Liver (tissue), 9 donors: ENCODE data around the gene HORMAD2. TPM values are rescaled to one million over a fixed set of nuclear protein-coding genes. Genes with fewer than 3 reads are reported as not detected.

Experiments used
- DNase-seq: peaks from one replicate; pipeline ENCODE4 v3.0.0-alpha.2; 2017; ENCODE audit warnings: low spot score
- H3K27ac ChIP-seq, 2 donors: one replicate each; pipeline ENCODE4 v1.7.0; 2013; ENCODE audit warnings: inconsistent platforms in 2 of 2, low read length in 2 of 2, control low read depth in 1 of 2, low read depth in 1 of 2, mild to moderate bottlenecking in 1 of 2
- H3K27me3 ChIP-seq, 4 donors: one replicate each; pipeline versions ENCODE4 v1.6.1 to v1.7.0; 2013; ENCODE audit warnings: low read length in 3 of 4, inconsistent platforms in 1 of 4, mild to moderate bottlenecking in 1 of 4, moderate library complexity in 1 of 4; ENCODE audit not compliant: control insufficient read depth in 4 of 4, insufficient read depth in 4 of 4
- H3K36me3 ChIP-seq, 4 donors: one replicate each; pipeline versions ENCODE4 v1.6.1 to v1.7.0; 2013; ENCODE audit warnings: low read length in 3 of 4, mild to moderate bottlenecking in 3 of 4, low read depth in 1 of 4, moderate library complexity in 1 of 4; ENCODE audit not compliant: control insufficient read depth in 4 of 4, insufficient read depth in 3 of 4
- H3K4me1 ChIP-seq, 4 donors: one replicate each; pipeline versions ENCODE4 v1.6.1 to v1.7.0; 2013; ENCODE audit warnings: low read length in 3 of 4, mild to moderate bottlenecking in 3 of 4, moderate library complexity in 1 of 4; ENCODE audit not compliant: control insufficient read depth in 4 of 4, insufficient read depth in 4 of 4
- H3K4me3 ChIP-seq, 3 donors: one replicate each; pipeline versions ENCODE4 v1.6.1 to v1.7.0; 2013; ENCODE audit warnings: low read length in 3 of 3, control low read depth in 1 of 3, low read depth in 1 of 3, mild to moderate bottlenecking in 1 of 3
- H3K9ac ChIP-seq, 2 donors: one replicate each; pipeline ENCODE4 v1.7.0; 2013; ENCODE audit warnings: low read length in 2 of 2, mild to moderate bottlenecking in 2 of 2, moderate library complexity in 2 of 2, control low read depth in 1 of 2, low read depth in 1 of 2
- H3K9me3 ChIP-seq, 4 donors: one replicate each; pipeline versions ENCODE4 v1.6.1 to v1.7.0; 2013; ENCODE audit warnings: low read length in 3 of 4; ENCODE audit not compliant: control insufficient read depth in 4 of 4
- ATF3 ChIP-seq: IDR thresholded peaks from 2 replicates; pipeline ENCODE4 v1.6.1; 2016; ENCODE audit warnings: antibody characterized with exemption
- CTCF ChIP-seq: fragments of 150-350 bp; IDR thresholded peaks from 2 replicates; pipeline ENCODE4 v1.5.1; 2017; ENCODE audit warnings: improper control_type of control experiment, low read depth, low read length; ENCODE audit not compliant: missing input control
- EGR1 ChIP-seq, 2 donors: IDR thresholded peaks; 2 replicates each; pipeline ENCODE4 v1.6.1; 2016 to 2018; ENCODE audit warnings: antibody characterized with exemption in 2 of 2, low read depth in 2 of 2
- FOXA1 ChIP-seq: IDR thresholded peaks from 2 replicates; pipeline ENCODE4 v1.6.1; 2016; ENCODE audit warnings: antibody characterized with exemption
- GABPA ChIP-seq, 2 donors: IDR thresholded peaks in 1 of 2; conservative IDR thresholded peaks in 1 of 2; 2 replicates each; pipeline ENCODE4 v1.6.1; 2016; ENCODE audit warnings: antibody characterized with exemption in 2 of 2, mild to moderate bottlenecking in 1 of 2, moderate library complexity in 1 of 2
- HNF4A ChIP-seq, 2 donors: conservative IDR thresholded peaks; 2 replicates each; pipeline ENCODE4 v1.6.1; 2016; ENCODE audit warnings: antibody characterized with exemption in 2 of 2, mild to moderate bottlenecking in 2 of 2
- HNF4G ChIP-seq: IDR thresholded peaks from 2 replicates; pipeline ENCODE4 v1.6.1; 2016; ENCODE audit warnings: antibody characterized with exemption
- JUND ChIP-seq, 2 donors: IDR thresholded peaks; 2 replicates each; pipeline ENCODE4 v1.6.1; 2016; ENCODE audit warnings: antibody characterized with exemption in 2 of 2
- NR2F2 ChIP-seq: IDR thresholded peaks from 2 replicates; pipeline ENCODE4 v1.6.1; 2016; ENCODE audit warnings: antibody characterized with exemption
- RAD21 ChIP-seq, 2 donors: IDR thresholded peaks; 2 replicates each; pipeline ENCODE4 v1.6.1; 2016; ENCODE audit warnings: antibody characterized with exemption in 2 of 2, mild to moderate bottlenecking in 2 of 2
- RXRA ChIP-seq, 2 donors: IDR thresholded peaks; 2 replicates each; pipeline ENCODE4 v1.6.1; 2017 to 2018; ENCODE audit warnings: antibody characterized with exemption in 2 of 2, mild to moderate bottlenecking in 1 of 2
- SP1 ChIP-seq: IDR thresholded peaks from 2 replicates; pipeline ENCODE4 v1.6.1; 2018; ENCODE audit warnings: antibody characterized with exemption, mild to moderate bottlenecking
- TAF1 ChIP-seq: conservative IDR thresholded peaks from 2 replicates; pipeline ENCODE4 v1.6.1; 2016; ENCODE audit warnings: antibody characterized with exemption, mild to moderate bottlenecking
- YY1 ChIP-seq: IDR thresholded peaks from 2 replicates; pipeline ENCODE4 v1.6.1; 2016; ENCODE audit warnings: antibody characterized with exemption, mild to moderate bottlenecking
- ZBTB33 ChIP-seq: IDR thresholded peaks from 2 replicates; pipeline ENCODE4 v1.6.1; 2016; ENCODE audit warnings: antibody characterized with exemption
- WGBS: extraction: QIAGEN DNeasy Blood & Tissue Kit; methylation state at CpG from one replicate; pipeline ENCODE4 v1.1.7; 2013; 5-methylcytosine and 5-hydroxymethylcytosine counted together
- polyA plus RNA-seq, 2 donors: library from polyadenylated mRNA; stranded (reverse) in 1 of 2; unstranded in 1 of 2; fragments of 200-250 nt in 1 of 2; fragments of >200 nt in 1 of 2; fragmentation: Nextera tagmentation in 1 of 2; extraction: Ambion mirVana in 1 of 2; gene quantifications; one replicate each; pipeline versions ENCODE4 v1.2.1 to v1.2.3, GENCODE V29; 2013 to 2015
- total RNA-seq, 2 donors: library from RNA; depleted of rRNA; stranded (reverse); fragments of >200 nt; gene quantifications; one replicate each; pipeline ENCODE4 v1.2.3, GENCODE V29; 2014
- TF ChIP-seq, protein P1 (sequence below): IDR thresholded peaks from 2 replicates; pipeline ENCODE4 v1.6.1; 2016; ENCODE audit warnings: antibody characterized with exemption
- TF ChIP-seq, protein P2 (sequence below): IDR thresholded peaks from 2 replicates; pipeline ENCODE4 v1.6.1; 2016; ENCODE audit warnings: antibody characterized with exemption, mild to moderate bottlenecking
- donor health status: healthy.
- donor health status: healthy.
- donor health status: healthy.
- donor health status: healthy.
- donor health status: healthy.

Gene HORMAD2
- total and polyA plus RNA-seq, 4 donors: 0.44 to 2.8 (median 0.47) TPM; not detected in 1

DNA sequence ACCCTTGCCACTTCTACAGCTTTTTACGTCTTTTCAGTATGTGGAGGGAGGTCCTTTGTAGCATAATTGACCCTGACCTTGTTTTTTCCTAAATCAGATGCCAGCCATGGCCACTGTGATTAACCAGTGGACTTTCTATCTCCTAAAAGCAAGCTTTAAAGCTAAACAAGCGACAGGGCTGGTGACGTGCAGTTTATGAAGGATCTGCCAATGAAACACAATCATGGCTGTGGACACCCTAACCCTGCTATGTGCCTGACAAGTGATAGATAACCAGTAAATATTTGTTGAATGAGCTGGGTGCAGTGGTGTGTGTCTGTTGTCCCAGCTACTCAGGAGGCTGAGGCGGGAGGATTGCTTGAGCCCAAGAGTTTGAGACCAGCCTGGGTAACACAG lies 102.1 kb downstream of the HORMAD2 start:
- TF ChIP-seq FOXA1 (no peak), GABPA (IDR thresholded peaks at IDR 0.05 in 1 of 2, conservative IDR thresholded peaks at IDR 0.05 in 1 of 2) (no peak), ATF3 (no peak), TAF1 (no peak), HNF4A (conservative IDR thresholded peaks at IDR 0.05) (no peak), HNF4G (no peak), NR2F2 (no peak), JUND (IDR thresholded peaks at IDR 0.05) (no peak), EGR1 (IDR thresholded peaks at IDR 0.05; ENCODE audit: low read depth in 2 of 2) (no peak), CTCF (no peak), ZBTB33 (no peak), SP1 (no peak)
- TF ChIP-seq, protein P1, sequence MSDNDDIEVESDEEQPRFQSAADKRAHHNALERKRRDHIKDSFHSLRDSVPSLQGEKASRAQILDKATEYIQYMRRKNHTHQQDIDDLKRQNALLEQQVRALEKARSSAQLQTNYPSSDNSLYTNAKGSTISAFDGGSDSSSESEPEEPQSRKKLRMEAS: no peak
- TF ChIP-seq, protein P2, sequence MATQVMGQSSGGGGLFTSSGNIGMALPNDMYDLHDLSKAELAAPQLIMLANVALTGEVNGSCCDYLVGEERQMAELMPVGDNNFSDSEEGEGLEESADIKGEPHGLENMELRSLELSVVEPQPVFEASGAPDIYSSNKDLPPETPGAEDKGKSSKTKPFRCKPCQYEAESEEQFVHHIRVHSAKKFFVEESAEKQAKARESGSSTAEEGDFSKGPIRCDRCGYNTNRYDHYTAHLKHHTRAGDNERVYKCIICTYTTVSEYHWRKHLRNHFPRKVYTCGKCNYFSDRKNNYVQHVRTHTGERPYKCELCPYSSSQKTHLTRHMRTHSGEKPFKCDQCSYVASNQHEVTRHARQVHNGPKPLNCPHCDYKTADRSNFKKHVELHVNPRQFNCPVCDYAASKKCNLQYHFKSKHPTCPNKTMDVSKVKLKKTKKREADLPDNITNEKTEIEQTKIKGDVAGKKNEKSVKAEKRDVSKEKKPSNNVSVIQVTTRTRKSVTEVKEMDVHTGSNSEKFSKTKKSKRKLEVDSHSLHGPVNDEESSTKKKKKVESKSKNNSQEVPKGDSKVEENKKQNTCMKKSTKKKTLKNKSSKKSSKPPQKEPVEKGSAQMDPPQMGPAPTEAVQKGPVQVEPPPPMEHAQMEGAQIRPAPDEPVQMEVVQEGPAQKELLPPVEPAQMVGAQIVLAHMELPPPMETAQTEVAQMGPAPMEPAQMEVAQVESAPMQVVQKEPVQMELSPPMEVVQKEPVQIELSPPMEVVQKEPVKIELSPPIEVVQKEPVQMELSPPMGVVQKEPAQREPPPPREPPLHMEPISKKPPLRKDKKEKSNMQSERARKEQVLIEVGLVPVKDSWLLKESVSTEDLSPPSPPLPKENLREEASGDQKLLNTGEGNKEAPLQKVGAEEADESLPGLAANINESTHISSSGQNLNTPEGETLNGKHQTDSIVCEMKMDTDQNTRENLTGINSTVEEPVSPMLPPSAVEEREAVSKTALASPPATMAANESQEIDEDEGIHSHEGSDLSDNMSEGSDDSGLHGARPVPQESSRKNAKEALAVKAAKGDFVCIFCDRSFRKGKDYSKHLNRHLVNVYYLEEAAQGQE: no peak
- Histone ChIP-seq H3K9me3 (no peaks in the 10 kb centered on the region), H3K4me1 (no peaks in the 10 kb centered on the region), H3K4me3 (no peak overlapping the region), H3K27ac (no peak overlapping the region), H3K9ac (no peak overlapping the region), H3K27me3 (no peaks in the 10 kb centered on the region), H3K36me3 (no peaks in the 10 kb centered on the region)
- DNase-seq: no peak
- 81% methylated on average over 4 of the region's 4 CpGs for WGBS

DNA sequence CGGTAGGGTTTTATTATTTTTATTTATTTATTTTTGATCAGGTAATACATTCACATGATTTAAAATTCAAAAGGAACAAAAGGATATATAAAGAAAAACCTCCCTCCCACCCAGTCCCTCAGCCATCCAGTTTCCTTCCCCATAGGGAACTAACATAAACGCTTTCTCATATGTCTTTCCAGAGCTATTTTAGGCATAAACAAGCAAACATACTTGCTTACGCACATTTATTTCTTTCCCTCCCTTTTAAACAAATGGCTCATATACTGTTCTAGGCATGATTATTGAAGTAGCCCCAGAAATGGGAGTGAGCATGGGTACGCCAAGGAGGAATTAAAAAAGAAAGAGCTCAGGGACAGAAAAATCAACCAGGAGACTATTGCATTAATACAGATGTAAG lies 102.6 kb downstream of the HORMAD2 start:
- no peaks in the 10 kb centered on the region for H3K4me1 ChIP-seq
- DNase-seq: no peak
- H3K9ac ChIP-seq: no peak overlapping the region
- H3K27me3 ChIP-seq: no peaks in the 10 kb centered on the region
- no peaks in the 10 kb centered on the region for H3K9me3 ChIP-seq
- no peak overlapping the region for H3K27ac ChIP-seq
- WGBS: 65% methylated on average over 4 of the region's 4 CpGs
- H3K4me3 ChIP-seq: no peak overlapping the region
- no peaks in the 10 kb centered on the region for H3K36me3 ChIP-seq
- TF ChIP-seq HNF4A (conservative IDR thresholded peaks at IDR 0.05): no peak
- TF ChIP-seq, protein P1: no peak
- no peak for TF ChIP-seq ZBTB33
- no peak for TF ChIP-seq YY1
- no peak for TF ChIP-seq FOXA1
- no peak for TF ChIP-seq RAD21 (IDR thresholded peaks at IDR 0.05)
- TF ChIP-seq JUND (IDR thresholded peaks at IDR 0.05): no peak
- TF ChIP-seq NR2F2: no peak
- TF ChIP-seq GABPA (IDR thresholded peaks at IDR 0.05 in 1 of 2, conservative IDR thresholded peaks at IDR 0.05 in 1 of 2): no peak
- no peak for TF ChIP-seq TAF1
- TF ChIP-seq ATF3: no peak
- no peak for TF ChIP-seq RXRA (IDR thresholded peaks at IDR 0.05)
